Tibial nerve (tissue), 4 donors: ENCODE measurements around the gene PCP2.

Experiments used
- EP300 ChIP-seq, 2 donors: sonication (generic); formaldehyde crosslinking; IDR thresholded peaks; one replicate each; pipeline ENCODE4 v1.6.1; 2017; ENCODE audit warnings: antibody characterized with exemption in 2 of 2, mild to moderate bottlenecking in 1 of 2
- POLR2A ChIP-seq, 2 donors: fragments of 450-650 bp; IDR thresholded peaks; one replicate each; pipeline ENCODE4 v1.6.1; 2017; ENCODE audit warnings: antibody characterized with exemption in 2 of 2, mild to moderate bottlenecking in 2 of 2, moderate library complexity in 2 of 2
- TF ChIP-seq, protein P1 (sequence below), 5 experiments: fragments of 200-600 bp in 3 of 5; fragments of 450-650 bp in 2 of 5; sonication (generic) in 3 of 5; IDR thresholded peaks; one replicate each; pipeline ENCODE4 v1.5.1; 2016 to 2019; ENCODE audit warnings: antibody characterized with exemption in 5 of 5, mild to moderate bottlenecking in 3 of 5, moderate library complexity in 2 of 5

DNA sequence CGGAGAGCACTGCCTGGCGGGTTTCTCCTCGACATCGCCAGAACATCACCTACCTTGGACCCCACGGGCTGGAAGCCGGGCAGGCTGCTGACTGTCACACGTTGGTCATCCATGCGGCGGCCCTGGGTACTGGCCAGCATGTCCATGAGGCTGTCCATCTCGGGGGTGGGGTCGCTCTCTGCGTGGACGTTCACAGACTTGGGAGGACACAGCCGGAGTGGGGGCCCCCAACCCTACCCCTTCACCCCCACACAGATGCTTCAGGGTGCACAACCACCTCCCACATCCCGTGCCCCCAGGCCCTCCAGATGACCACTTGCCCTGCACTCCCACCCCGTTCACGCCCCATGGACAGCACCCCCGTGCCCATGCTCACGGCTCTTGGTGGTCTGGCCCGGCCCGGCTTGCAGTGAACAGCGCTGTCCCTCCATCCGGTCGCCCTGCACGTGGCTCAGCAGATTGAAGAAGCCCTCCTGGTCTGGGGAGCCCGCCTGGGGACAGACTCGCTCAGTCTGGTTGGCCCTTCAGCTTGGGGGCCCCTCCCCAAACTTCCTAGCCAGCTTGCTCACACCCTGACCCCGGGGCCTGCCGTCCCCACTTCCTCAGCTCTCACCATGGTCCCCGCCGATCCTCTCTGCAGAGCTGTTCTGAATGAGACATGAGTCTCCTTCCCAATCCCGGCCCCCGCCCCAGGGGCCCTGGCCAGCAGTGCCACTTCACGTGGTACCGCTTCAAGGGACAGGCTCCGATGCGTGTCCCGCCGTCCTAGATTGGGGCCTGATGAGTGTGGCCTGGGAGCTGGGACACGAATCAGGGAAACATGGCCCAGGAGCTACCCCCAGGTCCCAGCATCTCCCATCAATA lies 947 bp downstream of the PCP2 start:
- TF ChIP-seq, protein P1, sequence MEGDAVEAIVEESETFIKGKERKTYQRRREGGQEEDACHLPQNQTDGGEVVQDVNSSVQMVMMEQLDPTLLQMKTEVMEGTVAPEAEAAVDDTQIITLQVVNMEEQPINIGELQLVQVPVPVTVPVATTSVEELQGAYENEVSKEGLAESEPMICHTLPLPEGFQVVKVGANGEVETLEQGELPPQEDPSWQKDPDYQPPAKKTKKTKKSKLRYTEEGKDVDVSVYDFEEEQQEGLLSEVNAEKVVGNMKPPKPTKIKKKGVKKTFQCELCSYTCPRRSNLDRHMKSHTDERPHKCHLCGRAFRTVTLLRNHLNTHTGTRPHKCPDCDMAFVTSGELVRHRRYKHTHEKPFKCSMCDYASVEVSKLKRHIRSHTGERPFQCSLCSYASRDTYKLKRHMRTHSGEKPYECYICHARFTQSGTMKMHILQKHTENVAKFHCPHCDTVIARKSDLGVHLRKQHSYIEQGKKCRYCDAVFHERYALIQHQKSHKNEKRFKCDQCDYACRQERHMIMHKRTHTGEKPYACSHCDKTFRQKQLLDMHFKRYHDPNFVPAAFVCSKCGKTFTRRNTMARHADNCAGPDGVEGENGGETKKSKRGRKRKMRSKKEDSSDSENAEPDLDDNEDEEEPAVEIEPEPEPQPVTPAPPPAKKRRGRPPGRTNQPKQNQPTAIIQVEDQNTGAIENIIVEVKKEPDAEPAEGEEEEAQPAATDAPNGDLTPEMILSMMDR (IDR thresholded peaks at IDR 0.05) = no peak
- TF ChIP-seq POLR2A (IDR thresholded peaks at IDR 0.05) = no peak
- TF ChIP-seq EP300 (IDR thresholded peaks at IDR 0.05) = no peak
